Neural progenitor cell (in vitro differentiated cells): ENCODE results near the gene PLCD4.

Experiments
- CTCF ChIP-seq: fragments of 200-600 bp; sonication (generic); IDR thresholded peaks from 2 replicates; pipeline ENCODE4 v1.5.1; 2017; ENCODE audit warnings: antibody characterized with exemption, mild to moderate bottlenecking
- EZH2 ChIP-seq: fragments of 200-600 bp; sonication (generic); IDR thresholded peaks from 2 replicates; pipeline ENCODE4 v1.6.1; 2017; ENCODE audit warnings: antibody characterized with exemption, mild to moderate bottlenecking, moderate library complexity

DNA sequence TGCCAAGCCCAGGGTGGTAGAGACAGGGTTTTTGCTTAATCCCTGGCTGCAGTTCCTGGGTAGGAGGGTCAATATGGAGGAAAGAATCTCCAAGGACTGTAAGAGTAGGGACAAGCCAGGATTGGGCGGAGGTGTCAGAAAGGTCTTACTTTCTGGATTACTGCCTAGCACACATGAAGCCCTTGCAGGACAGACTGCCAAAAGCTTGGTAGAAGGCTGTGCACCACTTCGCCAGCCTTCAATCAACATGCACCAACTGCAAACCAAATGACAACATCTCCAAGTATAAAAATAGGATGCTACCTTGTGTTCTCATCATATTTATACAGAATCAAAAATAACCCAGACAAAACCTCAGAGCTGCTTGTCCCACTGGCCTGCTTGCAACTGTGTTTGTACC is 48.1 kb downstream of the PLCD4 start:
- TF ChIP-seq CTCF (no peak), EZH2 (no peak)
